ENCODE measurements around the gene KRTAP4-9. TPM values are rescaled to one million over a fixed set of nuclear protein-coding genes. Genes with fewer than 3 reads are reported as not detected.
"Not testable (repeated sequence)": the region's sequence is repeated elsewhere in the genome, so short reads cannot be mapped to it uniquely, and the experiment has no call there.

Gene KRTAP4-9
- total RNA-seq, 1 donor from 2014 or later = not detected

DNA sequence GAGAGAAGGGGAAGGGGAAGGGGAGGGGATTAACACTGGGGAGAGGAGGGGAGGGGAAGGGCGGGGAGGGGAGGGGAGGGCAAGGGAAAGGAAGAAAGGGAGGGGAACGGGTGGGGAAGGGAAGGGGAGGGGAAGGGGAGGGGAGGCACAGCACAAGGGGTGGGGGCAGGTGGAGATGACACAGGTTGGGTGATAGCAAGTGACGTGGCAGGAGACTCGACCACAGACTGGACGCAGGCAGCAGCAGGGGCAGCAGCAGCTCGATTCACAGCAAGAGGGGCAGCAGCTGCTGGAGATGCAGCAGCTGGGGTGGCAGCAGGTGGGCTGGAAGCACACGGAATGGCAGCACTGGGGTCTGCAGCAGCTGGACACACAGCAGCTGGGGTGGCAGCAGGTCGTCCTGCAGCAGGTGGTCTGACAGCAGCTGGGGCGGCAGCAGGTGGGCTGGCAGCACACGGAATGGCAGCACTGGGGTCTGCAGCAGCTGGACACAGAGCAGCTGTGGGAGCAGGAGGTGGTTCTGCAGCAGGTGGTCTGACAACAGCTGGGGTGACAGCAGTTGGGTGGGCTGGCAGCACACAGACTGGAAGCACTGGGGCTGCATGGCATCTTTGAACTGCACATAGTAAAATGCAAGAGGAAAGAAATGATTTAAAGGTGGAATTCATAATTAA, 3.5 kb upstream of the KRTAP4-9 start, which contains the start of gene KRTAP4-16:
TSS of gene KRTAP4-16 (minus strand) at position 624 of the 674 bp plus-strand sequence. CDS start at position 624, 0 bp downstream.
- H3K36me3 ChIP-seq = no peaks in the 10 kb centered on the region
- Mint-ChIP-seq H3K4me3 (no peak within 1 kb of the TSS), H3K9me3 (no peaks in the 10 kb centered on the region), H3K4me1 (no peaks in the 10 kb centered on the region), H3K27me3 (ENCODE audit: insufficient read depth, low read depth) (no peaks in the 10 kb centered on the region), H3K27ac (no peak within 1 kb of the TSS), H3K36me3 (no peaks in the 10 kb centered on the region)
- TF ChIP-seq EZH2 (IDR thresholded peaks at IDR 0.05) (no peak), EZH2phosphoT487 (IDR thresholded peaks at IDR 0.05) (no peak)
- TF ChIP-seq, protein P1, sequence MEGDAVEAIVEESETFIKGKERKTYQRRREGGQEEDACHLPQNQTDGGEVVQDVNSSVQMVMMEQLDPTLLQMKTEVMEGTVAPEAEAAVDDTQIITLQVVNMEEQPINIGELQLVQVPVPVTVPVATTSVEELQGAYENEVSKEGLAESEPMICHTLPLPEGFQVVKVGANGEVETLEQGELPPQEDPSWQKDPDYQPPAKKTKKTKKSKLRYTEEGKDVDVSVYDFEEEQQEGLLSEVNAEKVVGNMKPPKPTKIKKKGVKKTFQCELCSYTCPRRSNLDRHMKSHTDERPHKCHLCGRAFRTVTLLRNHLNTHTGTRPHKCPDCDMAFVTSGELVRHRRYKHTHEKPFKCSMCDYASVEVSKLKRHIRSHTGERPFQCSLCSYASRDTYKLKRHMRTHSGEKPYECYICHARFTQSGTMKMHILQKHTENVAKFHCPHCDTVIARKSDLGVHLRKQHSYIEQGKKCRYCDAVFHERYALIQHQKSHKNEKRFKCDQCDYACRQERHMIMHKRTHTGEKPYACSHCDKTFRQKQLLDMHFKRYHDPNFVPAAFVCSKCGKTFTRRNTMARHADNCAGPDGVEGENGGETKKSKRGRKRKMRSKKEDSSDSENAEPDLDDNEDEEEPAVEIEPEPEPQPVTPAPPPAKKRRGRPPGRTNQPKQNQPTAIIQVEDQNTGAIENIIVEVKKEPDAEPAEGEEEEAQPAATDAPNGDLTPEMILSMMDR (IDR thresholded peaks at IDR 0.05) = no peak
- DNase-seq (ENCODE audit: low spot score) = peak; percentile 13
- H3F3A ChIP-seq (ENCODE audit: low read depth) = peaks cover 2% of the 10 kb centered on the region
- no peak within 1 kb of the TSS for H3K27ac ChIP-seq
- no peaks in the 10 kb centered on the region for H3K9me3 ChIP-seq (ENCODE audit: low read depth)
- H3K9ac ChIP-seq = no peak within 1 kb of the TSS
- no peak within 1 kb of the TSS for H2AFZ ChIP-seq (replicated peaks)
- H4K20me1 ChIP-seq (ENCODE audit: low read depth) = no peaks in the 10 kb centered on the region
- H3K79me2 ChIP-seq (ENCODE audit: low read depth) = no peaks in the 10 kb centered on the region
- no peaks in the 10 kb centered on the region for H3K27me3 ChIP-seq
- H3K4me2 ChIP-seq = no peak within 1 kb of the TSS
- no peaks in the 10 kb centered on the region for H3K4me1 ChIP-seq
- no peak within 1 kb of the TSS for H3K4me3 ChIP-seq

DNA sequence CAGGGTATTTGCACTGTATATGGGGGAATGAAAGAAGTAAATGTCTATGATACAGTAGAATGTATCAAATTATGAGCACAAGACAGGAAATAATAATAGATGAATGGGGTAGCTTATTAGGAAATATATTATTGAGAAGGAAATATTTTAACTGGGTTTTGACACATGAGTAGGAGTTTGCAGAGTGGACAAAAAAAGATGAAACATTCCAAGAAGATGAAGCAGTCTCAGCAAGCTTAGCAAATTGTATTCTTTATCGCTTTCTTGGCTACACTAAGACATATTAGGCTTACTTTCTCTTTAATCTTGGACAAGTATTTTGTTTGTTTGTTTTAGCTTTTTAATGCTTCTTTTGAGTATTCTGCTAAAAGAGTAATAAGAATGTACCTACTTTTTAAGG, 1.3 kb upstream of the KRTAP4-9 start:
- TF ChIP-seq EZH2phosphoT487 (IDR thresholded peaks at IDR 0.05) (no peak), EZH2 (IDR thresholded peaks at IDR 0.05) (no peak)
- TF ChIP-seq, protein P1 (IDR thresholded peaks at IDR 0.05) = no peak
- no peak overlapping the region for H3K4me3 ChIP-seq
- no peak overlapping the region for H3K27ac Mint-ChIP-seq
- no peak overlapping the region for H3K27ac ChIP-seq
- H3K4me1 ChIP-seq = no peaks in the 10 kb centered on the region
- H3K4me2 ChIP-seq = no peak overlapping the region
- H3K9ac ChIP-seq = no peak overlapping the region
- H3K27me3 Mint-ChIP-seq (ENCODE audit: insufficient read depth, low read depth) = no peaks in the 10 kb centered on the region
- no peak for DNase-seq (ENCODE audit: low spot score)
- H2AFZ ChIP-seq (replicated peaks) = no peak overlapping the region
- no peaks in the 10 kb centered on the region for H4K20me1 ChIP-seq (ENCODE audit: low read depth)
- peaks cover 2% of the 10 kb centered on the region for H3F3A ChIP-seq (ENCODE audit: low read depth)
- H3K79me2 ChIP-seq (ENCODE audit: low read depth) = no peaks in the 10 kb centered on the region
- H3K36me3 ChIP-seq = no peaks in the 10 kb centered on the region
- no peaks in the 10 kb centered on the region for H3K9me3 ChIP-seq (ENCODE audit: low read depth)
- no peaks in the 10 kb centered on the region for H3K27me3 ChIP-seq
- no peak overlapping the region for H3K4me3 Mint-ChIP-seq
- H3K36me3 Mint-ChIP-seq = no peaks in the 10 kb centered on the region
- no peaks in the 10 kb centered on the region for H3K4me1 Mint-ChIP-seq
- no peaks in the 10 kb centered on the region for H3K9me3 Mint-ChIP-seq

DNA sequence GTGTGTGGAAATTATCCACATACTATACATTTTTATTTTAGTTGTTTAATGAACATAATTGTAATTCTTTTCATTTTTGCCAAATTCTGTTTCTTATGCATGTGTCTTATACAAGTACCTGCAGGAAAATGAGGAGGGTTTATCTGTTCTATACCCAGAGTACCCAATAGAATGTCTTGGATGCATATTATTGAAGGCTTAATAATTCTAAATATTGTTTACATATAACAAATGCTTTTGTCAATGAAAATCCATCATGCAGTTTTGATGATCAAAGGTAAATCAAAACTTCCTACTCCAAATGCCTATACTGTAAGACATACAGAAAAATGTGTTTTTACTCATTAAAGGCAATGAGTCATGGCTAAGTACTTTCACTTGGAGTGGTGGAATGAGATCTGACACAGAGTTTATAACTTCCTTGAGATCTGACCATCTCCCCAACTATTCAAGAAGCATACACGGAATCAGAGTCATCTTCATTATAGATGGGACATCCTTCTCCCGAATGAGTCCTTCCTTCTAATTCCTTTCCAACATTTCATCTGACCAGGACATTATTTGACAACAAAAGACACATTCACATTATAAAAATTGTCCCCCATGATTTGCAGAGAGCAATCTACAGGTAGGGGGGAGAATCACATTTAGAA, 677 bp upstream of the KRTAP4-9 start:
- H3K79me2 ChIP-seq (ENCODE audit: low read depth); H3K9me3 ChIP-seq (ENCODE audit: low read depth); H3K27me3 ChIP-seq; H3K4me3 ChIP-seq; H3K36me3 ChIP-seq; H3K27ac Mint-ChIP-seq; H3K4me1 Mint-ChIP-seq; H3K4me2 ChIP-seq; H3K9ac ChIP-seq; H3K9me3 Mint-ChIP-seq; H3K27ac ChIP-seq; H3K4me1 ChIP-seq; H3K27me3 Mint-ChIP-seq (ENCODE audit: insufficient read depth, low read depth); H3K36me3 Mint-ChIP-seq; DNase-seq (ENCODE audit: low spot score); H3F3A ChIP-seq (ENCODE audit: low read depth); H4K20me1 ChIP-seq (ENCODE audit: low read depth); H3K4me3 Mint-ChIP-seq; H2AFZ ChIP-seq (replicated peaks): not testable (repeated sequence)

DNA sequence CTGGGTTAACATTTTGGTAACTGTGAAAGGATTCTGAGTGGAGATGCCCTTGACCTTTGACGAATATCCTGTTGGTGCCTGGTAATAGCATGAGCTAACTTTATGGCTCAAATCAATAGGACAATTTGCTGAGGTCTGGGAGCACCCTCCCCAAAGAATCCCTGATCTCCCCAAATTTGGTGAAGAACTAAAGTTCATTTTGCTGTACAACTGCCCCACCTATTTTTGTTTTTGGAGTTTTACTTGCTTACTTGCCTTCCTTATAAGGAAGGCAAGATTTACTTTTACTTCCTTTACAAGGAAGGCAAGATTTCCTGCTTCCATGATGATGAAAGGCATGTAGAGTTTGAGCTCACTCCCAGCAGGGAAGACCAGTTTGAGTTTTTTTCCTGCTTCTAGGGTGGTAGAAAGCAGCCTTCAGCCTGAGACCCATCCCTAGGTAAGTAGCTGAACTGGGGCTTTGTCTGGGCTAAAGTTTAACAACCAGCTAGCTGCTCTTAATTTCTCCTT, 2.8 kb downstream of the KRTAP4-9 start:
- H3F3A ChIP-seq (ENCODE audit: low read depth) = no peaks in the 10 kb centered on the region
- Mint-ChIP-seq H3K27me3 (ENCODE audit: insufficient read depth, low read depth) (no peaks in the 10 kb centered on the region), H3K4me1 (no peaks in the 10 kb centered on the region), H3K9me3 (peaks cover 10% of the 10 kb centered on the region), H3K36me3 (no peaks in the 10 kb centered on the region), H3K4me3 (no peak overlapping the region), H3K27ac (no peak overlapping the region)
- peaks cover 11% of the 10 kb centered on the region for H3K36me3 ChIP-seq
- H3K4me1 ChIP-seq = no peaks in the 10 kb centered on the region
- no peaks in the 10 kb centered on the region for H3K79me2 ChIP-seq (ENCODE audit: low read depth)
- no peak for DNase-seq (ENCODE audit: low spot score)
- H2AFZ ChIP-seq (replicated peaks) = no peak overlapping the region
- H3K4me2 ChIP-seq = no peak overlapping the region
- no peak overlapping the region for H3K27ac ChIP-seq
- no peak for TF ChIP-seq EZH2phosphoT487 (IDR thresholded peaks at IDR 0.05)
- TF ChIP-seq EZH2 (IDR thresholded peaks at IDR 0.05) = no peak
- TF ChIP-seq, protein P1 (IDR thresholded peaks at IDR 0.05) = no peak
- H3K4me3 ChIP-seq = no peak overlapping the region
- H4K20me1 ChIP-seq (ENCODE audit: low read depth) = no peaks in the 10 kb centered on the region
- peaks cover 19% of the 10 kb centered on the region for H3K9me3 ChIP-seq (ENCODE audit: low read depth)
- no peak overlapping the region for H3K9ac ChIP-seq
- no peaks in the 10 kb centered on the region for H3K27me3 ChIP-seq

DNA sequence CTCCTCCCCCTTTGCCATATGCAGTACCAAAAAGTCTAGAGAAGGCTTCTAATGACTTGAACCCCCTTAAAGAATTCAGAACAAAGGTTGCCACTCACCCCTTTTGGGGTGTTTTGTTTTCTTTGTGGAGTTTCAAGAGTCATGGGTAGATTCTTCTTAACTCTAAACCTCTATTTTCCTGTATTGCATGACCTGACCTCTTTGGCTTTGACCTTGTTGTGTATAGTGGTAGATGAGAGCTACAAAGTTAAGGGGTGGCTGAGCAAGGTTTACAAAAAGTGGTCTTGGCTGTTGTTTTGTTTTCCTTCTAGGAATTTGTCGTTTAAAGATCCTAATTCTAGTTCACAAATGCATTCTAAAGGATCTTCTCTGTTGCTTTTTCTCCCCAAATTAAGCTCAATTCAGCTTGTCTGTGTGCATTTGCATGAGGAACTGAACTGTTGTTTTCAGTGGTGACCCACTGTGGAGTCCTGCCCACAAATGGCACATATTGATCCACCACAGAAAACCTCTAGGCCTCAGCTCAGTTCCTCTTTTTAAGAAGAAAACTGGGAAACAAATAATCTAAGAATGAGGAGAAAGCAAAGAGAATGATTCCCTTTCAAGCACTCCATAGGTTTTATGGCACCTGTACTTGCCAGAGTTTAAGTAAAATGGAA, 3.7 kb downstream of the KRTAP4-9 start:
- H3K36me3 Mint-ChIP-seq; H3K27ac ChIP-seq; H3K4me2 ChIP-seq; H3K4me1 Mint-ChIP-seq; H3F3A ChIP-seq (ENCODE audit: low read depth); H2AFZ ChIP-seq (replicated peaks); H3K9ac ChIP-seq; H4K20me1 ChIP-seq (ENCODE audit: low read depth); H3K4me3 ChIP-seq; H3K27me3 ChIP-seq; H3K4me1 ChIP-seq; H3K79me2 ChIP-seq (ENCODE audit: low read depth); DNase-seq (ENCODE audit: low spot score); H3K27ac Mint-ChIP-seq; H3K4me3 Mint-ChIP-seq; H3K27me3 Mint-ChIP-seq (ENCODE audit: insufficient read depth, low read depth): not testable (repeated sequence)
- Histone ChIP-seq H3K36me3 (peaks cover 12% of the 10 kb centered on the region), H3K9me3 (ENCODE audit: low read depth) (peaks cover 23% of the 10 kb centered on the region)
- peaks cover 12% of the 10 kb centered on the region for H3K9me3 Mint-ChIP-seq
